D721Med (cell line): ENCODE results near the gene DEAF1.

Source experiments
- DNase-seq: peaks from one replicate; pipeline ENCODE4 v3.0.0; 2011; ENCODE audit warnings: low spot score; ENCODE audit not compliant: insufficient read length
- FAIRE-seq: peaks from 2 replicates; lab custom pipeline; 2011; peaks lifted over from hg19 to GRCh38; lab: Jason Lieb, UNC
- CTCF ChIP-seq: IDR thresholded peaks from 2 replicates; pipeline ENCODE4 v1.5.1; 2012; ENCODE audit warnings: mild to moderate bottlenecking, control low read depth; ENCODE audit not compliant: insufficient read depth; ENCODE audit errors: missing control alignments

Gene DEAF1

DNA sequence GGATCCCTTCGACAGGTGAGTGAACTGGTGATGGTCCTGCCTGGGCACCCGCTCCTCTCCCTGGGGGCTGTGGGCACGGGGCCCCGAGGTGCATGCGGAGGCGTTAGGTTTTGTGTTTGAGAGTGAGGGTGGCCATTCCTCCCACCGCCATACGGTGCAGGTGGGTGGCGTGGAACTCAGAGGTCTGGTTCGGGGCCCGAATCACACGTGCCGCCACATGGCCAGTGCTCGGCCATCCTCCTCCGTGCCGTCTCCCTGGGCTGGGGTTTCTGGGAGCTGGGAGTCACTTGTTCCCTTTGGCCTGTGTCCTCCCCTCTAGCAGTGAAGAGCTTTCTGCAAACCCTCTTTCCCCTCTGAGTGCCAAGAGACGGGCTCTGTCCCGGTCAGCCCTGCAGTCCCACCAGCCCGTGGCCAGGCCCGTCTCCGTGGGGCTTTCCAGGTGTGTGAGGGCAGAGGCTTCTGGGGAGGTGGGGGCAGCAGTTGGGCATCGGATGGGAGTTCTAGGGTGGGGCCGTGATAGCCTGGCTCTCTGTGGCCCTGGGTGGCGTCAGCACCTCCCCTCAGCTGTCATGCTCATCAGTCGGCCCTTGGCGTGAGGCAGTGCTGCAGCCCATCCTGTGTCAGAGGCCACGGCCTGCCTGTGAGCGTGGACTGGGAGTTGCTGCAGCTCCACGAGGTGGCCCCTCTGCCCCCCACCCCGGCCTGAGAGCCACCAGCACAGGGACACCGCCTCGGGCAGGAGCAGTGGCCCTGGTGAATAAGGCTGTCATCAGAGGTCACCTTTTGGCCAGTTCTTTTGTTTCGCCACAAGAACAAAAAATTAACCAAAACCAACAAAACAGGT is 89.5 kb downstream of the DEAF1 start:
- no peak for TF ChIP-seq CTCF
- FAIRE-seq (no peak), DNase-seq (no peak)

- DNase-seq (no peak), FAIRE-seq (no peak)
- TF ChIP-seq CTCF, result no peak
Observed at GRCh38 chr11:603154-603553, 91.9 kb downstream of the DEAF1 start.

- no peak for TF ChIP-seq CTCF
- FAIRE-seq (no peak), DNase-seq (no peak)
Observed at GRCh38 chr11:601573-602245, 93.3 kb downstream of the DEAF1 start.

GRCh38 chr11:598005-598680 is 96.9 kb downstream of the DEAF1 start:
- DNase-seq, result no peak
- FAIRE-seq, result no peak
- no peak for TF ChIP-seq CTCF

DNA sequence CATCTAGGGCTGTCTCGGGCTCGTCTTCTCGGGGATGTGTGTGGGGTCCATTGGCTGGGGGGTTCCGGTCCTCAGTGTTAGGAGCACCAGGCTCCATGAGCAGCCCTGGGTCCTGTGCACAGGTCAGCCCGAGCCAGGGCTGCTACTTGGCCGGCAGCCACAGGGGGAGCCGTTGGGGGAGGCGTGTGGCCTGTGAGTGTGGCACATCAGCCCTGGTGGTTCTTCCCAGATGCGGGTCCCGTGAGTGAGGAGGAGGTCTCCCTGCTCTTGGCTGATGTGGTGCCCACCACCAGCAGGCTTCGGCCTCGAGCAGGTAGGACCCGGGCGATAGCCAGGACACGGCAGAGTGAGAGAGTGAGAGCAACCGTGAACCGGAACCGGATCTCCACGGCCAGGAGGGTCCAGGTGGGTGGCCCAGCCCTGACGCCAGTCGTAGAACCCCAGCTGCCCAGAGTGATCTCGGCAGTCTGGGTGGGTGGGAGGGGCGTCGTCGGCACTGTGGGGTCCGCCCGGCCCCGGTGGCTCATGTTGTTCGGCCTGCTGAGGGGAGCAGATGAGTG is 97.8 kb downstream of the DEAF1 start:
- FAIRE-seq, result no peak
- TF ChIP-seq CTCF, result no peak

DNA sequence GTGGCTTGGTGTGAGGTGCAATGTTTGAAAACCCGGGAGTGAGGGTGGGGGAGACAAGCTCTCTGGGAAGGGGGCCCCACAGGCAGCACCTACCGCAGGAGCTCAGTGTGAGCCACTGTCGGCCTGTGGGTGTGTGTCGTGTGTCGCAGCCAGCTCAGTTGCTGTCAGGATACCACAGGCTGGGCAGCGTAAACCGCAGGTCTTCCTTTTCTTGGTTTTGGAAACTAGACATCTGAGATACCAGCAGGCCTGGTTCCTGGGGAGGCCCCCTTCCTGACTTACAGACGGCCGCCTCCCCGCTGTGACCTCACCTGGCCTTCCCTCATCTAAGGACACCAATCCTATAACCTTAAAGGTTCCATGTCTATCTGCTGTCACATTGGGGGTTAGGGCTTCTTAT is 98.6 kb downstream of the DEAF1 start:
- no peak for TF ChIP-seq CTCF

More for the DNA sequence above, 97.8 kb downstream of the DEAF1 start:
- no peak for DNase-seq

More for the DNA sequence above, 98.6 kb downstream of the DEAF1 start:
- FAIRE-seq (no peak), DNase-seq (no peak)
